ENCODE results near the gene FBXL7. TPM values are rescaled to one million over a fixed set of nuclear protein-coding genes. Genes with fewer than 3 reads are reported as not detected.

FBXL7 gene
- total RNA-seq, 2 experiments from 2014 or later, result not detected

DNA sequence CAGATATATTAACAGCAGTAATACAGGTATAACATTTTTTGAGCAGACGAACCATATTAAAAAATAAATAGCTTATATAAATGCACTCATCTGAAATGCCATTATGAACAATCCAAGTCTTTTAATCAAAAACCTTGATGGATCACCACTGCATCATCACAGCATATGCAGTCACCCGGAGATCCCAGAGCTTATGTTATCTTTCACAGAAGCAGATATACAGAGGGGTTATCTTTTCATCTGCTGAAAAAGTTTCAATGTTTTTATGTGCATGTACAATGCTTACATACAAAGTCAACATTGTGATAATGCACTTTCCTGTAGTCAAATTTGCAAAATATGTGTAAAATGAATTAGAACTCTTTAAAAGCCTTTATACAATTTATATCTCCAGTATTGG is 211.9 kb downstream of the FBXL7 start:
- POLR2A ChIA-PET, result interaction anchor here (0.6 kb wide), 2 partner anchors 191 to 1996 kb away, joined by 3 read pairs; no protein-coding TSS in a partner anchor
- CTCF ChIA-PET (ENCODE audit: unreplicated experiment), result no interaction called here

DNA sequence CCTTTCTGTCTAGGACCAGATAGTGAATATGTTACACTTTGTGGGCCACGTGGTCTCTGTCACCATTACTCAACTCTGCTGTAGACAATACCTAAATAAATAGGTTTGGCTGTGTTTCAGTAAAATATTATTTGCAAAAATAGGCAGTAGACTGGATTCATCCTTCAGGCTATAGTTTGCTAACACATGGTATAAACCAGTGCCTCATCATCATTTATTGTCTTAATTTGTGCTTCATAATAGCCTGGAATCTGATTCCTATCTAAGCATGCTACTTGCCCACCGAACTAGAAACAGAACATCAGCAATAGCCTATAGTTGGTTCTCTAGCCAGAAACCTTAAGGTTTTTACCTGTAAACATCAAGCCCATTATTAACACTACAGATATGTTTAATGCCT is 215.6 kb downstream of the FBXL7 start:
- Histone ChIP-seq H3K27ac (ENCODE audit: low read depth, low read length, poor library complexity, severe bottlenecking) (no peak overlapping the region), H3K4me1 (ENCODE audit: insufficient read depth, low read length, poor library complexity, severe bottlenecking) (no peaks in the 10 kb centered on the region), H2AFZ (ENCODE audit: low read length) (no peak overlapping the region), H3K4me3 (ENCODE audit: low read depth, low read length, poor library complexity, severe bottlenecking) (no peak overlapping the region), H3K9me2 (ENCODE audit: insufficient read depth, low read length) (no peaks in the 10 kb centered on the region), H4K20me1 (ENCODE audit: insufficient read depth, low read length) (no peaks in the 10 kb centered on the region), H3K79me2 (ENCODE audit: insufficient read depth, low read depth, low read length) (no peaks in the 10 kb centered on the region), H3K9me3 (ENCODE audit: low read length) (no peaks in the 10 kb centered on the region), H3K4me2 (ENCODE audit: low read length) (no peak overlapping the region), H3K36me3 (ENCODE audit: insufficient read depth, low read length) (no peaks in the 10 kb centered on the region)
- intact Hi-C loops (cut with micrococcal nuclease; ENCODE audit: unreplicated experiment), result no loop called here
- BruUV-seq (replicated peaks), result no TSS peak
- CTCF ChIA-PET (ENCODE audit: unreplicated experiment), result no interaction called here
- POLR2A ChIA-PET, result no interaction called here
- TF ChIP-seq, protein P1, sequence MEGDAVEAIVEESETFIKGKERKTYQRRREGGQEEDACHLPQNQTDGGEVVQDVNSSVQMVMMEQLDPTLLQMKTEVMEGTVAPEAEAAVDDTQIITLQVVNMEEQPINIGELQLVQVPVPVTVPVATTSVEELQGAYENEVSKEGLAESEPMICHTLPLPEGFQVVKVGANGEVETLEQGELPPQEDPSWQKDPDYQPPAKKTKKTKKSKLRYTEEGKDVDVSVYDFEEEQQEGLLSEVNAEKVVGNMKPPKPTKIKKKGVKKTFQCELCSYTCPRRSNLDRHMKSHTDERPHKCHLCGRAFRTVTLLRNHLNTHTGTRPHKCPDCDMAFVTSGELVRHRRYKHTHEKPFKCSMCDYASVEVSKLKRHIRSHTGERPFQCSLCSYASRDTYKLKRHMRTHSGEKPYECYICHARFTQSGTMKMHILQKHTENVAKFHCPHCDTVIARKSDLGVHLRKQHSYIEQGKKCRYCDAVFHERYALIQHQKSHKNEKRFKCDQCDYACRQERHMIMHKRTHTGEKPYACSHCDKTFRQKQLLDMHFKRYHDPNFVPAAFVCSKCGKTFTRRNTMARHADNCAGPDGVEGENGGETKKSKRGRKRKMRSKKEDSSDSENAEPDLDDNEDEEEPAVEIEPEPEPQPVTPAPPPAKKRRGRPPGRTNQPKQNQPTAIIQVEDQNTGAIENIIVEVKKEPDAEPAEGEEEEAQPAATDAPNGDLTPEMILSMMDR (conservative IDR thresholded peaks at IDR 0.05; ENCODE audit: low read length), result no peak
- no peak for TF ChIP-seq EZH2phosphoT487 (IDR thresholded peaks at IDR 0.05; ENCODE audit: borderline replicate concordance, low read depth, low read length)
- no peak for DNase-seq (ENCODE audit: low spot score)

More for the DNA sequence above, 211.9 kb downstream of the FBXL7 start:
- Histone ChIP-seq H2AFZ (ENCODE audit: low read length) (no peak overlapping the region), H3K36me3 (ENCODE audit: insufficient read depth, low read length) (no peaks in the 10 kb centered on the region), H3K4me2 (ENCODE audit: low read length) (no peak overlapping the region), H3K79me2 (ENCODE audit: insufficient read depth, low read depth, low read length) (no peaks in the 10 kb centered on the region), H3K4me1 (ENCODE audit: insufficient read depth, low read length, poor library complexity, severe bottlenecking) (no peaks in the 10 kb centered on the region), H3K9me2 (ENCODE audit: insufficient read depth, low read length) (no peaks in the 10 kb centered on the region), H3K4me3 (ENCODE audit: low read depth, low read length, poor library complexity, severe bottlenecking) (no peak overlapping the region), H3K9me3 (ENCODE audit: low read length) (no peaks in the 10 kb centered on the region), H4K20me1 (ENCODE audit: insufficient read depth, low read length) (no peaks in the 10 kb centered on the region), H3K27ac (ENCODE audit: low read depth, low read length, poor library complexity, severe bottlenecking) (no peak overlapping the region)
- TF ChIP-seq EZH2phosphoT487 (IDR thresholded peaks at IDR 0.05; ENCODE audit: borderline replicate concordance, low read depth, low read length), result no peak
- TF ChIP-seq, protein P1 (conservative IDR thresholded peaks at IDR 0.05; ENCODE audit: low read length), result no peak
- DNase-seq (ENCODE audit: low spot score), result no peak
- intact Hi-C loops (cut with micrococcal nuclease; ENCODE audit: unreplicated experiment), result no loop called here
- no TSS peak for BruUV-seq (replicated peaks)

DNA sequence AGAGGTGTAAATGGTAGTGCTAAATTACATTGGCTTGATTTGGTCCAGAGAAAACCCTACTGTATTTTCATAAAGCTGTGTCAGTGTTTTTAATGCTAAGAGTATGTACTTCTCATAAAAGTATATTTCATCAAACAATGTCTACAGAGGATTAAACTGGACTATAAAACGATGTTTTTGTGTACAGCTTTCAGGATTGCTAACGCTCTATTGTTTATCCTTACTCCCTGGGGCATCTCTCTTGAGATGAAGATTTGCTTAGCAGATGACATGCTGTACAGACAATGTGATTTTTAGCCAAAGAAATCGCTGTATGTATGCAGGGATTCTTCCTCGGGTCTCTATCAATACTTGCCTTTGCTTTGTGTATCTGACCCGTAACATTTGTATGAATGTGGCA is 216.0 kb downstream of the FBXL7 start:
- DNase-seq (ENCODE audit: low spot score), result no peak
- Histone ChIP-seq H3K9me2 (ENCODE audit: insufficient read depth, low read length) (no peaks in the 10 kb centered on the region), H3K4me1 (ENCODE audit: insufficient read depth, low read length, poor library complexity, severe bottlenecking) (no peaks in the 10 kb centered on the region), H3K9me3 (ENCODE audit: low read length) (no peaks in the 10 kb centered on the region), H3K36me3 (ENCODE audit: insufficient read depth, low read length) (no peaks in the 10 kb centered on the region), H3K4me2 (ENCODE audit: low read length) (no peak overlapping the region), H3K4me3 (ENCODE audit: low read depth, low read length, poor library complexity, severe bottlenecking) (no peak overlapping the region), H4K20me1 (ENCODE audit: insufficient read depth, low read length) (no peaks in the 10 kb centered on the region), H2AFZ (ENCODE audit: low read length) (no peak overlapping the region), H3K79me2 (ENCODE audit: insufficient read depth, low read depth, low read length) (no peaks in the 10 kb centered on the region), H3K27ac (ENCODE audit: low read depth, low read length, poor library complexity, severe bottlenecking) (no peak overlapping the region)
- intact Hi-C loops (cut with micrococcal nuclease; ENCODE audit: unreplicated experiment), result no loop called here
- BruUV-seq (replicated peaks), result no TSS peak
- POLR2A ChIA-PET, result no interaction called here
- CTCF ChIA-PET (ENCODE audit: unreplicated experiment), result no interaction called here
- TF ChIP-seq EZH2phosphoT487 (IDR thresholded peaks at IDR 0.05; ENCODE audit: borderline replicate concordance, low read depth, low read length), result no peak
- TF ChIP-seq, protein P1 (conservative IDR thresholded peaks at IDR 0.05; ENCODE audit: low read length), result no peak
